HEK293 (cell line): Measurements from ENCODE around the gene ABR.
A peak's percentile ranks its signal among the peaks of the same experiment; 100 is the strongest.

Source experiments
- CTCF ChIA-PET: fragments of 350-600 bp; formaldehyde crosslinking; extraction: SDS; loops from one replicate; lab custom pipeline; 2021; ENCODE audit warnings: antibody characterized with exemption; lab: Yijun Ruan, JAX
- POLR2A ChIA-PET: fragments of 300-600 bp; formaldehyde crosslinking; extraction: SDS; loops from one replicate; lab custom pipeline; 2020; ENCODE audit warnings: antibody characterized with exemption, inconsistent platforms; lab: Yijun Ruan, JAX
- H3K27ac ChIP-seq: fragments of 200-500 bp; sonication (Bioruptor generic); 2 replicates; pipeline ENCODE4 v1.5.1; 2014; ENCODE audit warnings: low read depth, low read length, control low read depth, inconsistent platforms; ENCODE audit errors: extremely low read depth
- H3K36me3 ChIP-seq, 2 experiments: fragments of 200-500 bp in 1 of 2; sonication (Bioruptor generic) in 1 of 2; 1 replicate in 1 of 2; 2 replicates in 1 of 2; pipeline ENCODE4 v1.5.1; 2014 to 2017; ENCODE audit warnings: inconsistent platforms in 2 of 2, low read length in 2 of 2; ENCODE audit not compliant: control insufficient read depth in 2 of 2, insufficient read depth in 1 of 2
- H3K4me1 ChIP-seq: fragments of 200-500 bp; sonication (Bioruptor generic); 2 replicates; pipeline ENCODE4 v1.5.1; 2014; ENCODE audit warnings: mild to moderate bottlenecking, low read length, inconsistent platforms; ENCODE audit not compliant: control insufficient read depth, insufficient read depth
- H3K4me3 ChIP-seq: 2 replicates; pipeline ENCODE4 v1.5.1; 2011; ENCODE audit warnings: low read depth, mild to moderate bottlenecking, control low read depth, low read length, moderate library complexity
- H3K9me3 ChIP-seq: fragments of 200-500 bp; sonication (Bioruptor generic); 2 replicates; pipeline ENCODE4 v1.5.1; 2014; ENCODE audit warnings: low read depth, low read length, inconsistent platforms; ENCODE audit not compliant: control insufficient read depth, insufficient read depth
- BCL11B ChIP-seq: fragments of 450-650 bp; formaldehyde crosslinking; IDR thresholded peaks from 2 replicates; pipeline ENCODE4 v1.5.1; 2016; ENCODE audit warnings: low read depth, missing biosample characterization, missing genetic modification characterization
- GLI2 ChIP-seq: fragments of 450-650 bp; formaldehyde crosslinking; IDR thresholded peaks from 2 replicates; pipeline ENCODE4; 2017; ENCODE audit warnings: missing biosample characterization, missing genetic modification characterization, low read depth, borderline replicate concordance
- GLI4 ChIP-seq: fragments of 450-650 bp; formaldehyde crosslinking; IDR thresholded peaks from 2 replicates; pipeline ENCODE4 v1.5.1; 2016; ENCODE audit warnings: missing biosample characterization, missing genetic modification characterization
- GLIS1 ChIP-seq: fragments of 450-650 bp; formaldehyde crosslinking; IDR thresholded peaks from 2 replicates; pipeline ENCODE4 v1.5.1; 2016; ENCODE audit warnings: missing biosample characterization, missing genetic modification characterization
- PRDM4 ChIP-seq: fragments of 450-650 bp; formaldehyde crosslinking; IDR thresholded peaks from 2 replicates; pipeline ENCODE4 v1.5.1; 2017; ENCODE audit warnings: missing biosample characterization, missing genetic modification characterization
- RBAK ChIP-seq: fragments of 450-650 bp; formaldehyde crosslinking; IDR thresholded peaks from 2 replicates; pipeline ENCODE4 v1.5.1; 2016; ENCODE audit warnings: missing biosample characterization, missing genetic modification characterization
- REPIN1 ChIP-seq: fragments of 450-650 bp; formaldehyde crosslinking; IDR thresholded peaks from 2 replicates; pipeline ENCODE4 v1.5.1; 2017; ENCODE audit warnings: missing biosample characterization, missing genetic modification characterization, low read depth
- SCRT1 ChIP-seq: fragments of 450-650 bp; formaldehyde crosslinking; IDR thresholded peaks from 2 replicates; pipeline ENCODE4 v1.5.1; 2016; ENCODE audit warnings: missing biosample characterization, missing genetic modification characterization, borderline replicate concordance
- SP7 ChIP-seq: fragments of 450-650 bp; formaldehyde crosslinking; IDR thresholded peaks from 2 replicates; pipeline ENCODE4 v1.5.1; 2016; ENCODE audit warnings: missing biosample characterization, missing genetic modification characterization
- TSHZ1 ChIP-seq: fragments of 450-650 bp; formaldehyde crosslinking; IDR thresholded peaks from 2 replicates; pipeline ENCODE4 v1.5.1; 2016; ENCODE audit warnings: missing biosample characterization, missing genetic modification characterization, borderline replicate concordance
- ZNF10 ChIP-seq: fragments of 450-650 bp; formaldehyde crosslinking; IDR thresholded peaks from 2 replicates; pipeline ENCODE4 v1.5.1; 2017; ENCODE audit warnings: missing biosample characterization, missing genetic modification characterization
- ZNF114 ChIP-seq: fragments of 450-650 bp; formaldehyde crosslinking; IDR thresholded peaks from 2 replicates; pipeline ENCODE4 v1.5.0; 2017; ENCODE audit warnings: missing biosample characterization, missing genetic modification characterization
- ZNF16 ChIP-seq: fragments of 450-650 bp; formaldehyde crosslinking; IDR thresholded peaks from 2 replicates; pipeline ENCODE4 v1.5.1; 2016; ENCODE audit warnings: low read depth, missing biosample characterization, missing genetic modification characterization
- ZNF169 ChIP-seq: fragments of 450-650 bp; formaldehyde crosslinking; IDR thresholded peaks from 2 replicates; pipeline ENCODE4 v1.5.1; 2016; ENCODE audit warnings: missing biosample characterization, missing genetic modification characterization
- ZNF23 ChIP-seq: fragments of 450-650 bp; formaldehyde crosslinking; IDR thresholded peaks from 2 replicates; pipeline ENCODE4 v1.5.1; 2016; ENCODE audit warnings: missing biosample characterization, missing genetic modification characterization, borderline replicate concordance
- ZNF239 ChIP-seq: fragments of 450-650 bp; formaldehyde crosslinking; IDR thresholded peaks from 2 replicates; pipeline ENCODE4 v1.5.1; 2016; ENCODE audit warnings: missing biosample characterization, missing genetic modification characterization
- ZNF335 ChIP-seq: fragments of 450-650 bp; formaldehyde crosslinking; conservative IDR thresholded peaks from 2 replicates; pipeline ENCODE4 v1.5.1; 2016; ENCODE audit warnings: missing biosample characterization, missing genetic modification characterization
- ZNF426 ChIP-seq: fragments of 450-650 bp; formaldehyde crosslinking; IDR thresholded peaks from 2 replicates; pipeline ENCODE4 v1.5.1; 2017; ENCODE audit warnings: missing biosample characterization, missing genetic modification characterization, mild to moderate bottlenecking, inconsistent platforms, moderate library complexity
- ZNF48 ChIP-seq: fragments of 450-650 bp; formaldehyde crosslinking; IDR thresholded peaks from 2 replicates; pipeline ENCODE4 v1.5.1; 2016; ENCODE audit warnings: missing biosample characterization, missing genetic modification characterization
- ZNF501 ChIP-seq: fragments of 450-650 bp; formaldehyde crosslinking; IDR thresholded peaks from 2 replicates; pipeline ENCODE4 v1.5.1; 2016; ENCODE audit warnings: missing biosample characterization, missing genetic modification characterization
- ZNF513 ChIP-seq: fragments of 450-650 bp; IDR thresholded peaks from 2 replicates; pipeline ENCODE4 v1.5.1; 2018; ENCODE audit warnings: missing biosample characterization, missing genetic modification characterization
- ZNF529 ChIP-seq: fragments of 450-650 bp; formaldehyde crosslinking; IDR thresholded peaks from 2 replicates; pipeline ENCODE4 v1.5.1; 2017; ENCODE audit warnings: missing genetic modification characterization, missing biosample characterization; ENCODE audit not compliant: insufficient replicate concordance
- ZNF791 ChIP-seq: fragments of 450-650 bp; formaldehyde crosslinking; IDR thresholded peaks from 2 replicates; pipeline ENCODE4 v1.5.1; 2016; ENCODE audit warnings: missing biosample characterization, missing genetic modification characterization
- ZSCAN30 ChIP-seq: fragments of 450-650 bp; IDR thresholded peaks from 2 replicates; pipeline ENCODE4 v1.5.1; 2018; ENCODE audit warnings: missing biosample characterization, mild to moderate bottlenecking, missing genetic modification characterization, moderate library complexity
- TF ChIP-seq, protein P1 (sequence below): fragments of 450-650 bp; formaldehyde crosslinking; IDR thresholded peaks from 2 replicates; pipeline ENCODE4 v1.5.1; 2016; ENCODE audit warnings: missing biosample characterization, missing genetic modification characterization
- TF ChIP-seq, protein P2 (sequence below): fragments of 450-650 bp; formaldehyde crosslinking; IDR thresholded peaks from 2 replicates; pipeline ENCODE4 v1.5.1; 2016; ENCODE audit warnings: missing biosample characterization, missing genetic modification characterization

The ABR gene

GRCh38 chr17:967122-967521 is 212.7 kb downstream of the ABR start:
- POLR2A ChIA-PET: interaction anchor here (0.6 to 3.4 kb wide), 2 partner anchors 12 to 138 kb away, joined by 7 to 11 read pairs; partner anchors contain the start of gene NXN
- no peak overlapping the region for H3K27ac ChIP-seq
- H3K36me3 ChIP-seq: no peaks in the 10 kb centered on the region; a peak in 1 of 3 replicates
- TF ChIP-seq ZNF10 (tag by site-specific recombination) (no peak), ZNF791 (tag by site-specific recombination) (no peak), ZNF23 (tag by site-specific recombination) (no peak), ZNF16 (tag by site-specific recombination) (no peak), ZNF239 (tag by site-specific recombination) (no peak), SP7 (tag by site-specific recombination) (no peak), ZNF335 (no peak), ZNF501 (tag by site-specific recombination) (no peak), PRDM4 (tag by site-specific recombination) (no peak), RBAK (tag by site-specific recombination) (no peak), TSHZ1 (tag by site-specific recombination) (no peak), ZNF426 (tag by site-specific recombination) (no peak), GLI4 (no peak)
- CTCF ChIA-PET: interaction anchor here (1.6 kb wide), 1 partner anchor 172 kb away, joined by 3 read pairs; no protein-coding TSS in a partner anchor
- no peaks in the 10 kb centered on the region for H3K9me3 ChIP-seq
- H3K4me1 ChIP-seq: peaks cover 38% of the 10 kb centered on the region
- no peak overlapping the region for H3K4me3 ChIP-seq

DNA sequence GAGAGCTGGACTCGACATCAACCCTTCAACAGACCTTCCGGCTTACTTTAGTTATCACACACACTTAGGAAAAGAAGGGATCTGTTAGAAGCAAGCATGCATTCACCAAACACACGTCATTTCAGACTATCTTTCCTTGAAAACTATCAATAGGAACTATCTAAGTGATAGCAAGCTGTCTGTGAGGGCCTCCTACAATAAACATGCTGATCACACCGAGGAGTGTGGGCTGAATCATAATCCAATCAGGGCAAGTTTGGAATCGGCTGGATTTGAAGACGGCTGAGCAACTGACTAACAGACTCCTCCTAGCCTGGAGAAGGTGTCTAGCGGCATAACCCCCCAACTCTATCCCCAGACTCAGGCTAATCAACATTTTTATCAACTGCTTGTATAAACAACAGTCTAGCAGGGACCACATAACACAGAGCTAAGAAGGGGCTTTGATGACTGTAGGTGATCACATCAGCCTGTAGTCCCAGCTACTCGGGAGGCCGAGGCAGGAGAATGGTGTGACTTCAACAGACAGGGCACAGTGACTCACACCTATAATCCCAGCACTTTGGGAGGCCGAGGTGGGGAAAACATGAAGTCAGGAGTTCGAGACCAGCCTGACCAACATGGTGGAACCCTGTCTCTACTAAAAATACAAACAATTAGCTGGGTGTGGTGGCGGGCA is 214.3 kb downstream of the ABR start:
- Histone ChIP-seq H3K27ac (peak overlapping the region; percentile 35), H3K4me3 (no peak overlapping the region), H3K4me1 (peaks cover 35% of the 10 kb centered on the region), H3K36me3 (no peaks in the 10 kb centered on the region; a peak in 1 of 3 replicates), H3K9me3 (no peaks in the 10 kb centered on the region)
- CTCF ChIA-PET: interaction anchor here (0.6 to 1.4 kb wide), 11 partner anchors 9 to 217 kb away, joined by 3 to 8 read pairs (median 4); partner anchors contain the start of gene TIMM22
- POLR2A ChIA-PET: interaction anchor here (1.1 to 3.4 kb wide), 7 partner anchors 9 to 184 kb away, joined by 3 to 11 read pairs (median 4); partner anchors contain the start of genes GLOD4, MRM3 and NXN
- TF ChIP-seq RBAK (tag by site-specific recombination) (no peak), ZNF529 (tag by site-specific recombination) (no peak), SCRT1 (tag by site-specific recombination) (no peak), ZNF169 (no peak), ZNF48 (tag by site-specific recombination) (no peak), ZSCAN30 (tag by site-specific recombination) (no peak), ZNF513 (tag by site-specific recombination) (no peak), REPIN1 (tag by site-specific recombination) (no peak), GLIS1 (peak; percentile 68), BCL11B (tag by site-specific recombination) (no peak), ZNF114 (no peak), GLI2 (tag by site-specific recombination) (no peak)
- TF ChIP-seq, protein P1, sequence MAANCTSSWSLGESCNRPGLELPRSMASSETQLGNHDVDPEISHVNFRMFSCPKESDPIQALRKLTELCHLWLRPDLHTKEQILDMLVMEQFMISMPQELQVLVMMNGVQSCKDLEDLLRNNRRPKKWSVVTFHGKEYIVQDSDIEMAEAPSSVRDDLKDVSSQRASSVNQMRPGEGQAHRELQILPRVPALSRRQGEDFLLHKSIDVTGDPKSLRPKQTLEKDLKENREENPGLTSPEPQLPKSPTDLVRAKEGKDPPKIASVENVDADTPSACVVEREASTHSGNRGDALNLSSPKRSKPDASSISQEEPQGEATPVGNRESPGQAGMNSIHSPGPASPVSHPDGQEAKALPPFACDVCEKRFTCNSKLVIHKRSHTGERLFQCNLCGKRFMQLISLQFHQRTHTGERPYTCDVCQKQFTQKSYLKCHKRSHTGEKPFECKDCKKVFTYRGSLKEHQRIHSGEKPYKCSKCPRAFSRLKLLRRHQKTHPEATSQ (tag by site-specific recombination): no peak
- TF ChIP-seq, protein P2, sequence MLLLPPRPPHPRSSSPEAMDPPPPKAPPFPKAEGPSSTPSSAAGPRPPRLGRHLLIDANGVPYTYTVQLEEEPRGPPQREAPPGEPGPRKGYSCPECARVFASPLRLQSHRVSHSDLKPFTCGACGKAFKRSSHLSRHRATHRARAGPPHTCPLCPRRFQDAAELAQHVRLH (tag by site-specific recombination): peak; percentile 72
